HL-60 (cell line): ENCODE results near the gene PPIP5K2.

Source experiments
- DNase-seq, 2 experiments: peaks; one replicate each; pipeline ENCODE4 v3.0.0-alpha.2; 2010 to 2020; ENCODE audit warnings: low read depth in 1 of 2, low spot score in 1 of 2
- H3K27ac ChIP-seq: fragments of 250-450 bp; sonication (Bioruptor Pico); replicated peaks from 2 replicates; pipeline ENCODE4 v1.5.1; 2020; ENCODE audit warnings: mild to moderate bottlenecking, moderate library complexity
- H3K27me3 ChIP-seq: fragments of 250-450 bp; sonication (Bioruptor Pico); 2 replicates; pipeline ENCODE4 v1.5.1; 2021; ENCODE audit warnings: mild to moderate bottlenecking, moderate library complexity; ENCODE audit not compliant: insufficient read depth, poor library complexity, severe bottlenecking
- H3K4me3 ChIP-seq: replicated peaks from 2 replicates; pipeline ENCODE4 v1.5.1; 2011; ENCODE audit warnings: mild to moderate bottlenecking, control low read depth, low read length; ENCODE audit not compliant: insufficient read depth
- CTCF ChIP-seq: IDR thresholded peaks from one replicate; pipeline ENCODE4 v1.5.1; 2011; ENCODE audit warnings: low read length, control low read depth, inconsistent platforms; ENCODE audit not compliant: insufficient read depth
- GABPA ChIP-seq: IDR thresholded peaks from 2 replicates; pipeline ENCODE4 v1.6.1; 2012; ENCODE audit warnings: low read depth
- POLR2AphosphoS5 ChIP-seq: IDR thresholded peaks from 2 replicates; pipeline ENCODE4 v1.6.1; 2012; ENCODE audit warnings: low read depth
- SPI1 ChIP-seq: IDR thresholded peaks from 2 replicates; pipeline ENCODE4 v1.6.1; 2012; ENCODE audit warnings: low read depth, mild to moderate bottlenecking, borderline replicate concordance
- TF ChIP-seq, protein P1 (sequence below): IDR thresholded peaks from 2 replicates; pipeline ENCODE4 v1.6.1; 2012; ENCODE audit warnings: low read depth; ENCODE audit not compliant: insufficient replicate concordance

The PPIP5K2 gene

DNA sequence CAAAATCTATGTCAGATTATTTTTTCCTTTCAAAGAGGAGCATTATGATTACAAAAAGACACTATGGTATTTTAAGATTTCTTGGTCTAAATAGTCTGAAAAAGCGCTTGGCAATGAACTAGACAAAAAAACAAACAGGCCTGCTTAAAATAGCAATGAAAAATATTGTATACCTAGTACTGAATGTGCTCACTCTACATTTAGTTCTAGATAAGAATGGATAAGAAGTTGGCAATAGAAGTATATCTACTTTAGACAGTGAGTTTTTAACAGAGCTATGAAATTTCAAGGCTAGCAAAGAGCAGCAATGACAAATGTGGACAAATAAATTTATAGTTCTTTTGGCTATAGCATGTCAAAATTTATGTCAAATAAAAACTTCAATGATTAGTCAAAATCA is 26.4 kb upstream of the PPIP5K2 start:
- TF ChIP-seq GABPA: no peak
- TF ChIP-seq SPI1: no peak
- TF ChIP-seq, protein P1, sequence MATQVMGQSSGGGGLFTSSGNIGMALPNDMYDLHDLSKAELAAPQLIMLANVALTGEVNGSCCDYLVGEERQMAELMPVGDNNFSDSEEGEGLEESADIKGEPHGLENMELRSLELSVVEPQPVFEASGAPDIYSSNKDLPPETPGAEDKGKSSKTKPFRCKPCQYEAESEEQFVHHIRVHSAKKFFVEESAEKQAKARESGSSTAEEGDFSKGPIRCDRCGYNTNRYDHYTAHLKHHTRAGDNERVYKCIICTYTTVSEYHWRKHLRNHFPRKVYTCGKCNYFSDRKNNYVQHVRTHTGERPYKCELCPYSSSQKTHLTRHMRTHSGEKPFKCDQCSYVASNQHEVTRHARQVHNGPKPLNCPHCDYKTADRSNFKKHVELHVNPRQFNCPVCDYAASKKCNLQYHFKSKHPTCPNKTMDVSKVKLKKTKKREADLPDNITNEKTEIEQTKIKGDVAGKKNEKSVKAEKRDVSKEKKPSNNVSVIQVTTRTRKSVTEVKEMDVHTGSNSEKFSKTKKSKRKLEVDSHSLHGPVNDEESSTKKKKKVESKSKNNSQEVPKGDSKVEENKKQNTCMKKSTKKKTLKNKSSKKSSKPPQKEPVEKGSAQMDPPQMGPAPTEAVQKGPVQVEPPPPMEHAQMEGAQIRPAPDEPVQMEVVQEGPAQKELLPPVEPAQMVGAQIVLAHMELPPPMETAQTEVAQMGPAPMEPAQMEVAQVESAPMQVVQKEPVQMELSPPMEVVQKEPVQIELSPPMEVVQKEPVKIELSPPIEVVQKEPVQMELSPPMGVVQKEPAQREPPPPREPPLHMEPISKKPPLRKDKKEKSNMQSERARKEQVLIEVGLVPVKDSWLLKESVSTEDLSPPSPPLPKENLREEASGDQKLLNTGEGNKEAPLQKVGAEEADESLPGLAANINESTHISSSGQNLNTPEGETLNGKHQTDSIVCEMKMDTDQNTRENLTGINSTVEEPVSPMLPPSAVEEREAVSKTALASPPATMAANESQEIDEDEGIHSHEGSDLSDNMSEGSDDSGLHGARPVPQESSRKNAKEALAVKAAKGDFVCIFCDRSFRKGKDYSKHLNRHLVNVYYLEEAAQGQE: no peak
- no peak for TF ChIP-seq CTCF
- no peak for TF ChIP-seq POLR2AphosphoS5
- Histone ChIP-seq H3K27me3 (no peaks in the 10 kb centered on the region), H3K4me3 (no peak overlapping the region), H3K27ac (no peak overlapping the region)
- no peak for DNase-seq

DNA sequence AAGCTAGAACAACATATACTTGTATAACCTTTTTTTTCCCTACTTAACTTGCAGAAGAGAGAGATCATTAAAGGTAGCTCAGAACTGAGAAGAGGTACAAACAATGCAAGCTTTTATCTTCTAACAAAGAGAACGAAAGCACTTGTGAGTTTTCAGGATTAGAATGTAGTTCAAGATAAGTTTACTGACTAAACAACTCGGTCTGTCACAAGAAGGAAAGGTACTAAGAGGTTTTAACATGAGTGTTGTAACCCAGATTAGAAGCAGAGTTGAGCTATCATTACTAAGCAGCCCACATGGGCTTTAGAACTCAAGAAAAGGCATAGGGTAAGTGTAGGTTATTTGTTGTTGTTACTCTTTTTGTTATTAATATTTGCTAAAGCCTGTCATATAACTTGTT is 25.4 kb upstream of the PPIP5K2 start:
- DNase-seq: no peak

DNA sequence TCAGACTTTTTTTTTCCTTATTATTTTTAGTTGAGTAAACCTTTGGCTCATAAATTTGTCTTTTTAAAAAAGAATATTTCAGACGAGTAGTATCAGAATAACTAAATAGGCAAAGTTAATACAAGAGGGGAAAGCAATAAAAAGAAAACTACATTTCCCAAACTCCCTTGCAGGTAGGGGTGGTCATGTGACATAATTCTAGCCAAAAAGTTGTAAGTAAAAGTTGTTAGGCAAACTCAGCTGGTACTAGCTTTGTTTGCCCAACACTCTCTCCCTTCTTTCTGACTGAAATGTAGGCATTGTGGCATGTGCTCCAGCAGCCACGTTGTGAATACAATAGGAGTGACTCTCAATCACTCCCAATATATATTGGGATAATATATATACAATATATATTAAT is 21.1 kb upstream of the PPIP5K2 start:
- Histone ChIP-seq H3K27me3 (no peaks in the 10 kb centered on the region), H3K4me3 (no peak overlapping the region), H3K27ac (no peak overlapping the region)
- no peak for DNase-seq
- no peak for TF ChIP-seq SPI1
- no peak for TF ChIP-seq POLR2AphosphoS5
- TF ChIP-seq, protein P1: no peak
- TF ChIP-seq GABPA: no peak
- no peak for TF ChIP-seq CTCF

More for the DNA sequence above, 25.4 kb upstream of the PPIP5K2 start:
- H3K27ac ChIP-seq: no peak overlapping the region
- H3K27me3 ChIP-seq: no peaks in the 10 kb centered on the region
- no peak for TF ChIP-seq GABPA
- TF ChIP-seq CTCF: no peak
- no peak for TF ChIP-seq POLR2AphosphoS5
- TF ChIP-seq, protein P1: no peak
- TF ChIP-seq SPI1: no peak
- no peak overlapping the region for H3K4me3 ChIP-seq
